GM23338 (cell line): ENCODE data around the gene NUP54. TPM values are rescaled to one million over a fixed set of nuclear protein-coding genes. Genes with fewer than 3 reads are reported as not detected.

Experiments
- ATAC-seq: fragments of 200-7000 bp; cut with Tn5 transposase; 3 replicates; pipeline ENCODE4 v1.9.1; 2020
- DNase-seq: peaks from one replicate; pipeline ENCODE4 v3.0.0-alpha.2; 2015; ENCODE audit warnings: low spot score
- H2AFZ ChIP-seq: fragments of 200-600 bp; sonication (generic); 2 replicates; pipeline ENCODE4 v1.8.0; 2016; ENCODE audit warnings: antibody characterized with exemption, mild to moderate bottlenecking, moderate library complexity
- H3F3A ChIP-seq: fragments of 200-600 bp; sonication (generic); replicated peaks from 2 replicates; pipeline ENCODE4 v1.8.0; 2017; ENCODE audit warnings: antibody characterized with exemption, mixed run types, low read depth
- H3K27ac ChIP-seq: fragments of 200-600 bp; sonication (generic); 2 replicates; pipeline ENCODE4 v1.6.1; 2016; ENCODE audit warnings: low read depth
- H3K27me3 ChIP-seq: fragments of 200-600 bp; sonication (generic); 2 replicates; pipeline ENCODE4 v1.8.0; 2016; ENCODE audit warnings: mild to moderate bottlenecking, mixed run types, moderate library complexity; ENCODE audit not compliant: insufficient read depth
- H3K36me3 ChIP-seq: fragments of 200-600 bp; sonication (generic); 2 replicates; pipeline ENCODE4 v1.8.0; 2016; ENCODE audit warnings: mild to moderate bottlenecking; ENCODE audit not compliant: insufficient read depth
- H3K4me1 ChIP-seq: fragments of 200-600 bp; sonication (generic); 2 replicates; pipeline ENCODE4 v1.8.0; 2016; ENCODE audit warnings: mild to moderate bottlenecking, moderate library complexity; ENCODE audit not compliant: insufficient read depth
- H3K4me2 ChIP-seq: fragments of 200-600 bp; sonication (generic); 2 replicates; pipeline ENCODE4 v1.7.1; 2017; ENCODE audit warnings: mixed run types
- H3K4me3 ChIP-seq: fragments of 200-600 bp; sonication (generic); 2 replicates; pipeline ENCODE4 v1.6.1; 2016; ENCODE audit warnings: mixed run types
- H3K79me2 ChIP-seq: fragments of 200-600 bp; sonication (generic); replicated peaks from 2 replicates; pipeline ENCODE4 v1.8.0; 2017; ENCODE audit warnings: mild to moderate bottlenecking; ENCODE audit not compliant: insufficient read depth
- H3K9me2 ChIP-seq: fragments of 200-600 bp; sonication (generic); 2 replicates; pipeline ENCODE4 v1.8.0; 2017; ENCODE audit not compliant: insufficient read depth
- H4K20me1 ChIP-seq: fragments of 200-600 bp; sonication (generic); replicated peaks from 2 replicates; pipeline ENCODE4 v1.8.0; 2017; ENCODE audit warnings: mild to moderate bottlenecking; ENCODE audit not compliant: insufficient read depth
- H3K27ac Mint-ChIP-seq: 2 replicates; pipeline ENCODE4 v1.8.0; 2020; ENCODE audit warnings: inconsistent platforms, mild to moderate bottlenecking, moderate library complexity, mixed read lengths
- H3K27me3 Mint-ChIP-seq: 3 replicates; pipeline ENCODE4 v1.8.0; 2022; ENCODE audit warnings: low read depth, mild to moderate bottlenecking, moderate library complexity, mixed read lengths, inconsistent platforms; ENCODE audit not compliant: insufficient read depth, poor library complexity
- H3K36me3 Mint-ChIP-seq: 3 replicates; pipeline ENCODE4 v1.8.0; 2021; ENCODE audit warnings: low read depth, mild to moderate bottlenecking, inconsistent platforms, moderate library complexity, mixed read lengths
- H3K4me1 Mint-ChIP-seq: 3 replicates; pipeline ENCODE4 v1.8.0; 2020; ENCODE audit warnings: mild to moderate bottlenecking, inconsistent platforms, mixed read lengths
- H3K4me3 Mint-ChIP-seq: 3 replicates; pipeline ENCODE4 v1.8.0; 2021; ENCODE audit warnings: moderate library complexity, mild to moderate bottlenecking, inconsistent platforms, mixed read lengths
- H3K9me3 Mint-ChIP-seq: 3 replicates; pipeline ENCODE4 v1.8.0; 2020; ENCODE audit warnings: moderate library complexity, mild to moderate bottlenecking, inconsistent platforms, mixed read lengths
- CREB1 ChIP-seq: fragments of 250-450 bp; sonication (Bioruptor Pico); IDR thresholded peaks from 2 replicates; pipeline ENCODE4 v1.5.0; 2020; ENCODE audit warnings: low read depth, mild to moderate bottlenecking, moderate library complexity
- ETS1 ChIP-seq: IDR thresholded peaks from 2 replicates; pipeline ENCODE4 v1.6.1; 2016; ENCODE audit warnings: antibody characterized with exemption
- EZH2 ChIP-seq: fragments of 200-600 bp; sonication (generic); IDR thresholded peaks from one replicate; pipeline ENCODE4 v1.8.0; 2017; ENCODE audit warnings: antibody characterized with exemption, mild to moderate bottlenecking, low read depth; ENCODE audit not compliant: unreplicated experiment
- EZH2phosphoT487 ChIP-seq: fragments of 200-600 bp; sonication (generic); IDR thresholded peaks from one replicate; pipeline ENCODE4 v1.8.1; 2018; ENCODE audit warnings: antibody characterized with exemption; ENCODE audit not compliant: unreplicated experiment
- JUNB ChIP-seq: IDR thresholded peaks from one replicate; pipeline ENCODE4 v1.6.1; 2016; ENCODE audit warnings: antibody characterized with exemption; ENCODE audit not compliant: unreplicated experiment
- NANOG ChIP-seq: IDR thresholded peaks from 2 replicates; pipeline ENCODE4 v1.6.1; 2016; ENCODE audit warnings: antibody characterized with exemption, borderline replicate concordance
- REST ChIP-seq: IDR thresholded peaks from one replicate; pipeline ENCODE4 v1.6.1; 2018; ENCODE audit warnings: antibody characterized with exemption; ENCODE audit not compliant: unreplicated experiment
- STAT1 ChIP-seq: IDR thresholded peaks from one replicate; pipeline ENCODE4 v1.6.1; 2016; ENCODE audit warnings: antibody characterized with exemption; ENCODE audit not compliant: unreplicated experiment
- ZNF114 ChIP-seq: fragments of 250-450 bp; sonication (Bioruptor Pico); IDR thresholded peaks from 2 replicates; pipeline ENCODE4 v1.5.0; 2020; ENCODE audit warnings: mild to moderate bottlenecking, moderate library complexity
- ZNF331 ChIP-seq: fragments of 250-450 bp; sonication (Bioruptor Pico); IDR thresholded peaks from 2 replicates; pipeline ENCODE4 v1.5.0; 2020; ENCODE audit warnings: low read depth, mild to moderate bottlenecking, moderate library complexity
- ZNF462 ChIP-seq: fragments of 250-450 bp; sonication (Bioruptor Pico); IDR thresholded peaks from 2 replicates; pipeline ENCODE4 v1.5.0; 2020; ENCODE audit warnings: mild to moderate bottlenecking, moderate library complexity
- polyA plus RNA-seq: library from polyadenylated mRNA; unstranded; fragments of >200 nt; fragmentation: Nextera tagmentation; extraction: Ambion mirVana; gene quantifications from 2 replicates; pipeline ENCODE4 v1.2.1, GENCODE V29; 2016
- total RNA-seq: library from RNA; depleted of rRNA; stranded (reverse); fragments of >200 nt; shearing (Covaris generic); gene quantifications from 2 replicates; pipeline ENCODE4 v1.2.3, GENCODE V29; 2014

The NUP54 gene
- total and polyA plus RNA-seq, 2 experiments from 2014 or later, result 97.8 to 118 TPM

DNA sequence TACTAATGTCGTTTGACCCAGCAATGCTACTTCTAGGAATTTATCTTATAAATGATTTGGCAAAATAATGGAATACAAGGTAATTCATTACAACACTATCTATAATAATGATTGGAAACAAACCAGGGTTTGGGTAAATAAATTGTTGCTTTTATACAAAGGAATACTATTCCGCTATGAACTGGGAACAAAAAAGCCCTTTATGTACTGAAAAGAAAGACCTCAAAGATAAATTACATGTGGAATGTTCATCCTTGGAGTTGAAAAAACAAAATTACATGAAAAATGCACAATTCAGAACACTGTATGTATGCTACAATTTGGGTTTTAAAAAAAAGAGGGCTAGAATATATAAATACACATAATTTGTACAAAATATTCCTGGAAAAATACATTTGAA is 5.2 kb upstream of the NUP54 start (continued):
- TF ChIP-seq ZNF462 (CRISPR knock-in tag) (no peak), JUNB (no peak), NANOG (no peak), EZH2phosphoT487 (no peak), STAT1 (no peak), EZH2 (no peak)

- Mint-ChIP-seq H3K4me3 (peak overlapping the region; percentile 99), H3K27ac (peak overlapping the region; percentile 98), H3K27me3 (peaks cover 4% of the 10 kb centered on the region), H3K4me1 (peaks cover 25% of the 10 kb centered on the region), H3K36me3 (peaks cover 22% of the 10 kb centered on the region), H3K9me3 (no peaks in the 10 kb centered on the region)
- H3K4me3 ChIP-seq, result peak overlapping the region; percentile 92
- DNase-seq (peak; percentile 98), ATAC-seq (peak; percentile 95)
- H3K9me2 ChIP-seq, result no peaks in the 10 kb centered on the region
- H4K20me1 ChIP-seq, result peaks cover 14% of the 10 kb centered on the region; the same call in 1 of the 2 replicates
- peak overlapping the region; percentile 54; the same call in 1 of the 2 replicates for H2AFZ ChIP-seq
- no peaks in the 10 kb centered on the region for H3K27me3 ChIP-seq
- peak overlapping the region; percentile 98 for H3K27ac ChIP-seq
- peaks cover 20% of the 10 kb centered on the region; the same call in 1 of the 2 replicates for H3K4me1 ChIP-seq
- H3K79me2 ChIP-seq, result peaks cover 60% of the 10 kb centered on the region
- H3F3A ChIP-seq, result no peaks in the 10 kb centered on the region
- peak overlapping the region; percentile 96 for H3K4me2 ChIP-seq
- peaks cover 13% of the 10 kb centered on the region; the same call in 1 of the 2 replicates for H3K36me3 ChIP-seq
- TF ChIP-seq NANOG (no peak), REST (no peak), ETS1 (0 out of 2 replicates have a peak, but pooled peaks have one; percentile 14), STAT1 (no peak), EZH2 (no peak), ZNF114 (CRISPR knock-in tag) (no peak), CREB1 (CRISPR knock-in tag) (peak; percentile 68), ZNF331 (no peak)
Observed at GRCh38 chr4:76147454-76148141, 599 bp downstream of the NUP54 start.
